GM12873 (cell line): ENCODE measurements around the gene PPID.

ENCODE experiments used
- CTCF ChIP-seq: IDR thresholded peaks from 2 replicates; pipeline ENCODE4 v1.5.1; 2012; ENCODE audit warnings: low read depth, mild to moderate bottlenecking, moderate library complexity, low read length, control low read depth; ENCODE audit not compliant: insufficient read depth; ENCODE audit errors: missing control alignments

PPID gene

GRCh38 chr4:158726633-158727032 is 3.4 kb upstream of the PPID start:
- TF ChIP-seq CTCF: no peak

GRCh38 chr4:158724637-158725036 is 1.4 kb upstream of the PPID start:
- TF ChIP-seq CTCF: no peak

- no peak for TF ChIP-seq CTCF
These were observed 792 bp downstream of the PPID start for GRCh38 chr4:158722291-158722916.

GRCh38 chr4:158721680-158722079 is 1.5 kb downstream of the PPID start:
- no peak for TF ChIP-seq CTCF

GRCh38 chr4:158715802-158716201 is 7.4 kb downstream of the PPID start:
- no peak for TF ChIP-seq CTCF

GRCh38 chr4:158714937-158715336 is 8.3 kb downstream of the PPID start:
- TF ChIP-seq CTCF: no peak

GRCh38 chr4:158710814-158711213 is 12.4 kb downstream of the PPID start:
- peak; percentile 6 for TF ChIP-seq CTCF
